Progenitor cell of endocrine pancreas (in vitro differentiated cells): ENCODE measurements around the gene REXO5. TPM values are rescaled to one million over a fixed set of nuclear protein-coding genes. Genes with fewer than 3 reads are reported as not detected.
"Not testable (repeated sequence)": the region's sequence is repeated elsewhere in the genome, so short reads cannot be mapped to it uniquely, and the experiment has no call there.

ENCODE experiments used
- DNase-seq: peaks from one replicate; pipeline ENCODE4 v3.0.0; 2021; ENCODE audit warnings: low spot score; ENCODE audit not compliant: unreplicated experiment
- H3K27ac Mint-ChIP-seq: 2 replicates; pipeline ENCODE4 v1.8.0; 2021; ENCODE audit warnings: mild to moderate bottlenecking, moderate library complexity, mixed read lengths
- H3K27me3 Mint-ChIP-seq: 2 replicates; pipeline ENCODE4 v1.8.0; 2021; ENCODE audit warnings: mixed read lengths
- H3K36me3 Mint-ChIP-seq: 2 replicates; pipeline ENCODE4 v1.8.0; 2022; ENCODE audit warnings: mixed read lengths; ENCODE audit not compliant: insufficient read depth
- H3K4me1 Mint-ChIP-seq: 2 replicates; pipeline ENCODE4 v1.8.0; 2021; ENCODE audit warnings: low read depth, mixed read lengths
- H3K4me3 Mint-ChIP-seq: 2 replicates; pipeline ENCODE4 v1.8.0; 2021; ENCODE audit warnings: low read depth, mild to moderate bottlenecking, moderate library complexity, mixed read lengths
- H3K9me3 Mint-ChIP-seq: 2 replicates; pipeline ENCODE4 v1.8.0; 2021; ENCODE audit warnings: low read depth, mixed read lengths
- CTCF ChIP-seq: fragments of 200-600 bp; sonication (generic); IDR thresholded peaks from one replicate; pipeline ENCODE4 v1.5.0; 2021; ENCODE audit warnings: antibody characterized with exemption, mild to moderate bottlenecking; ENCODE audit not compliant: unreplicated experiment
- total RNA-seq: library from RNA; stranded (reverse); gene quantifications from 2 replicates; pipeline ENCODE4 v1.2.1, GENCODE V29; 2021

Gene REXO5
- total RNA-seq, 1 donor from 2014 or later, result 8.0 TPM

- Mint-ChIP-seq H3K4me3 (no peak overlapping the region), H3K36me3 (peaks cover 12% of the 10 kb centered on the region), H3K27me3 (no peaks in the 10 kb centered on the region), H3K4me1 (peaks cover 28% of the 10 kb centered on the region), H3K9me3 (no peaks in the 10 kb centered on the region), H3K27ac (no peak overlapping the region)
- TF ChIP-seq CTCF, result no peak
- no peak for DNase-seq
Measured at GRCh38 chr16:20801278-20801677, 5.0 kb upstream of the REXO5 start.

- no peak for TF ChIP-seq CTCF
- Mint-ChIP-seq H3K4me3 (peak overlapping the region; percentile 54), H3K36me3 (peaks cover 4% of the 10 kb centered on the region), H3K27ac (peak overlapping the region; percentile 92), H3K27me3 (no peaks in the 10 kb centered on the region), H3K4me1 (peaks cover 33% of the 10 kb centered on the region), H3K9me3 (no peaks in the 10 kb centered on the region)
- DNase-seq, result no peak
Measured at GRCh38 chr16:20803192-20803560, 3.2 kb upstream of the REXO5 start.

- peak overlapping the region; percentile 54 for H3K4me3 Mint-ChIP-seq
Measured at GRCh38 chr16:20803561-20804214, 2.6 kb upstream of the REXO5 start.

GRCh38 chr16:20805684-20806167, 601 bp upstream of the REXO5 start:
- not testable (repeated sequence) for H3K27me3 Mint-ChIP-seq, H3K9me3 Mint-ChIP-seq, DNase-seq, H3K36me3 Mint-ChIP-seq
- Mint-ChIP-seq H3K27ac (peak overlapping the region; percentile 98), H3K4me3 (peak overlapping the region; percentile 98), H3K4me1 (peaks cover 28% of the 10 kb centered on the region)

More at GRCh38 chr16:20803561-20804214, 2.6 kb upstream of the REXO5 start:
- peaks cover 33% of the 10 kb centered on the region for H3K4me1 Mint-ChIP-seq
- H3K36me3 Mint-ChIP-seq, result peaks cover 3% of the 10 kb centered on the region
- no peaks in the 10 kb centered on the region for H3K27me3 Mint-ChIP-seq
- no peak for TF ChIP-seq CTCF
- no peak for DNase-seq
- H3K9me3 Mint-ChIP-seq, result no peaks in the 10 kb centered on the region
- H3K27ac Mint-ChIP-seq, result peak overlapping the region; percentile 92

GRCh38 chr16:20807862-20808261, 1.5 kb downstream of the REXO5 start:
- Mint-ChIP-seq H3K27ac (no peak overlapping the region), H3K27me3 (no peaks in the 10 kb centered on the region), H3K9me3 (no peaks in the 10 kb centered on the region), H3K36me3 (no peaks in the 10 kb centered on the region), H3K4me3 (peak overlapping the region; percentile 98), H3K4me1 (peaks cover 28% of the 10 kb centered on the region)
- DNase-seq, result no peak
- no peak for TF ChIP-seq CTCF

GRCh38 chr16:20811889-20812439, 5.6 kb downstream of the REXO5 start:
- H3K27ac Mint-ChIP-seq, result no peak overlapping the region
- peaks cover 10% of the 10 kb centered on the region for H3K4me1 Mint-ChIP-seq
- peaks cover 2% of the 10 kb centered on the region for H3K36me3 Mint-ChIP-seq
- H3K27me3 Mint-ChIP-seq, result no peaks in the 10 kb centered on the region
- no peak for TF ChIP-seq CTCF
- no peaks in the 10 kb centered on the region for H3K9me3 Mint-ChIP-seq
- DNase-seq, result no peak
- no peak overlapping the region for H3K4me3 Mint-ChIP-seq
